HG02943 (cell line): ENCODE data around the gene GFM1.
"Not testable (repeated sequence)": the region's sequence is repeated elsewhere in the genome, so short reads cannot be mapped to it uniquely, and the experiment has no call there.

Source experiments
- ATAC-seq: cut with Tn5 transposase; IDR thresholded peaks from one replicate; pipeline ENCODE4 v1.9.1; 2021; ENCODE audit warnings: mild to moderate bottlenecking, low read depth, moderate library complexity; ENCODE audit not compliant: unreplicated experiment

GFM1 gene

GRCh38 chr3:158672215-158673176 lies 28.2 kb downstream of the GFM1 start, which contains the start of gene LXN:
Gene LXN (minus strand): TSS chr3:158672648. CDS start chr3:158672478, 170 bp downstream.
- ATAC-seq: peak; percentile 100

DNA sequence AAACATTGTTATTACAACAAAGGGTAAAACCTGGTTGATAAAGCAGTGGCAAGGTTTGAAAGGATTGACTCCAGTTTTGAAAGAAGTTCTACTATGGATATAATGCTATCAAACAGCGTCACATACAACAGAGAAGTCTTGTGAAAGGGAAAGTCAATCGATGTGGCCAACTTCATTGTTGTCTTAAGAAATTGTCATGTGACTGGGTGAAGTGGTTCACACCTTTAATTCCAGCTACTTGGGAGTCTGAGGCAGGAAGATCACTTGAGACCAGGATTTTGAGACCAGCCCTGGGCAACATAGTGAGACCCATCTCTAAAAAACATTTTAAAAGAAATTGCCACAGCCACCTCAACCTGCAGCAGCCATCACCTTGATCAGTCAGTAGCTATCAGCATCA lies 34.4 kb downstream of the GFM1 start:
- ATAC-seq: no peak

GRCh38 chr3:158679547-158680000 lies 35.2 kb downstream of the GFM1 start:
- ATAC-seq: no peak

- ATAC-seq: no peak
These were observed 36.5 kb downstream of the GFM1 start for GRCh38 chr3:158680861-158681260.

- ATAC-seq: no peak
These were observed 39.1 kb downstream of the GFM1 start for GRCh38 chr3:158683230-158683962.

- ATAC-seq: no peak
These were observed 40.8 kb downstream of the GFM1 start for GRCh38 chr3:158685159-158685558.

DNA sequence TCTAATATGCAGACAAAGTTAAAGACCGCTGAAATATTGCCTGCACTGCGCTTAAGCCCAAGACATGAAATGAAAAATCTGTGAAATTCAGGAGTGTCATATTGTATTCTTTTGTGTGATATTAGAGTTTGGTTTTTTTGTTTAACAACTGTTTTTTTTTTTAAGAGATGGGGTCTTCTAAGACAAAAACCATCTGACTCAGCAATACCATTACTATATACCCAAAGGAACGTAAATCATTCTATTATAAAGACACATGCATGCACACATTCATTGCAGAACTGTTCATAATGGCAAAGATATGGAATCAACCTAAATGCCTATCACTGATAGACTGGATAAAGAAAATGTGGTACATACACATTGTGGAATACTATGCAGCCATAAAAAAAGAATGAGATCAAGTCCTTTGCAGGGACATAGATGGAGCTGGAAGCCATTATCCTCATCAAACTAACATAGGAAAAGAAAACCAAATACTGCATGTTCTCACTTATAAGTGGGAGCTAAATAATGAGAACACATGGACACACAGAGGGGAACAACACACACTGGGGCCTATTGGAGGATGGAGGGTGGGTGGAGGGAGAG lies 49.6 kb downstream of the GFM1 start:
- not testable (repeated sequence) for ATAC-seq

DNA sequence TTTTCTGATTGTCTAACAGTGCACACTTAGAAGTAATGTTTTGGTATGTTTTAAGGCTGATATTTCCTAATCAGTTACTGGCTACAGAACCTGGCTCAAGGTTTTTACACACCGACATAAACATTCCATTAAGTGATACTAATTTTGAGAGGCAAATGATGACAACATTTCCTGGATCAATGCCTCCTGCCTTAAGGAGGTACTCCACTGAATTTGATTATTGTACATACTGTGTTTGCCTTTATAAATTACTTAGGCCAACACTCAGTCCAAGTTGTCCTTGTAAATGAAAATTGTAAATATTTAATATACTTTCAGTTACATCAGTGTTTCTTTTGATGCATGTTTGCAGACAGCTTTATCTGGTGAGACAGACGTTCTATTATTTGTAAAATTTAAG lies 52.3 kb downstream of the GFM1 start:
- no peak for ATAC-seq

DNA sequence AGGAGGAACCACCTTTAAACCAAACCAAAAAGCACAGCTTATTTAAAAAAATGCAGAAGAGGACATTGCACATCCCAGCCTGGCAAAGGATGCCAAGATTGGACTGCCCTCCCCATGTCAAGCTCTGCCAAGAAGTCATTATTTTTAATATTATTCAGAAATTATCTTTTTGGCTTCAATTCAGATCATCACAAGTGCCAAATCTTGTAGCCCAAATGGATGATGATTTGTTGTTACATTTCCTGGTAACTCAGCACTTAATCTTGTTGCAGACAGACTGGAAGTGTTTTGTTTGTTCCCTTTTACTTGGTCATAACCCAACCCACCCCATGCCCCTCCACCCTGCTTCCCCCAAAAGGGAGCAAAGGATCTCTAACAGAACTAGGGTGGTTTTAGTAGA lies 56.2 kb downstream of the GFM1 start:
- ATAC-seq: no peak

DNA sequence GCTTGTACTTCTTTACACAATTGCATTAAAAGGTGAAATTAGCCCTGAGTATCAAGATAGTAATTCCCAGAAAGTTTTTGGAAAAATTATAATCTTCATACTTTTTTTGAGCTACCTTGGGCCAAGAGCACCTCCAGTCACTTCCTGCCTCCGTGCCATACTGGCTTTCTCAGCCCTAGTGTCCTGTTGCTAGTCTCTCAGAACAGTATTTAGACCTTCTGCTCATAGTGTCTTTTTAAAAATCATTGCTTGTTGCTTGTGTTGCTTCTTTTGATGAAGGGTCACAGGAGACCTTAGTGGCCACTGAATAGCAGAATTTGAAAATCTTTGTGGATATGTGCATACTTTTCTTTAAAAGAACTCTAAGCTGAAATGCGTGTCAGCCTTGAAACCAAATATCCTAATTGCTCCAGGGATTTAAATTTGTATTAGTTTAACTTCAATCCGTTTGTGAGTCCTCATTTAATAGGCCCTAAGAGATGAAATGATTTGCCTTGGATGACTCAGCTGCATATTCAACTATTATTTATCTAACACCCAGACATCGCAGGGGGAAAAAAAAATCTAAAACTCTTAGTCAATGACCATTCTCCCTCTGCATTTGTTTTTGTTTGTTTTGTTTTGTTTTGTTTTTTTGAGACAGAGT lies 57.2 kb downstream of the GFM1 start:
- ATAC-seq: no peak

- no peak for ATAC-seq
These were observed 58.6 kb downstream of the GFM1 start for GRCh38 chr3:158702815-158703481.

DNA sequence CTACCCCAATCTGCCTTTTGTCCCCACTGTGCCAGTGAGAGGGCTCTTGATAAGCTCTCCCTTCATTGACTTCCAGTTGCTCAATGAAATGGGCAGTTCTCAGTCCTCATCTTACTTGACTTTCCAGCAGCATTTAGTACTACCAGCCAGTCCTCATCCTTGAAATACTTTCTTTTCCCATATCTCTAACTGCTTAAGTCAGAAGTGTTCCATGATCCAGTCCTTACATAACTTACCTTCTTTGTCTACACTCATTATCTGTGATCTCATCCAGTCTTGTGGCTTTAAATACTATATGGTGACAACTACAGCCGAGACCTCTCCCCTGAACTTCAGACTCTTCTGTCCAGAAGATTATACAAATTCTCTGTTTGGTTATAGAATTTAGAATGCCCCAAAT lies 59.2 kb downstream of the GFM1 start:
- ATAC-seq: no peak

DNA sequence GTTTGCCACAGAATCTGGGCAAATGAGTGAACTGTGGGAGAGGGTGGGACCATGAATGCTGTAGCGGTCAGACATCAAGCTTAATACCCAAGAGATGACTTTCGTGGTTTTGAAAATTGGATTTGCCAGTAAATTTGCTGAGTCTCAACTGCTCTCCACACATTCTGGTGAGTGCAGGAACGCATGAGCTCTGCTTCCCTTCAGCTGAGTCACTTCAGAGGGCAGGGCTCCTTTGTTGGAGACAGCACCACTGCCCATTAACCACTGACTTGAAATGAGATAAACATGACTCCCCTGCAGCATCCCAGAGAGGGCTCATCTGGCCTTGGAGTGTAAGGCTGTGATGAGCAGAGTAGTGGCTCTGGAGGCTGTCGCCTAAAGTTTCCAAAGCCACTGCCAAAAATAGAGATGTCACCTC lies 65.3 kb downstream of the GFM1 start:
- no peak for ATAC-seq

GRCh38 chr3:158710601-158711000 lies 66.3 kb downstream of the GFM1 start:
- no peak for ATAC-seq

GRCh38 chr3:158711886-158712285 lies 67.6 kb downstream of the GFM1 start:
- no peak for ATAC-seq

GRCh38 chr3:158712443-158712842 lies 68.1 kb downstream of the GFM1 start:
- no peak for ATAC-seq

GRCh38 chr3:158713094-158713499 lies 68.8 kb downstream of the GFM1 start:
- ATAC-seq: no peak

- no peak for ATAC-seq
These were observed 73.2 kb downstream of the GFM1 start for GRCh38 chr3:158717576-158717975.

DNA sequence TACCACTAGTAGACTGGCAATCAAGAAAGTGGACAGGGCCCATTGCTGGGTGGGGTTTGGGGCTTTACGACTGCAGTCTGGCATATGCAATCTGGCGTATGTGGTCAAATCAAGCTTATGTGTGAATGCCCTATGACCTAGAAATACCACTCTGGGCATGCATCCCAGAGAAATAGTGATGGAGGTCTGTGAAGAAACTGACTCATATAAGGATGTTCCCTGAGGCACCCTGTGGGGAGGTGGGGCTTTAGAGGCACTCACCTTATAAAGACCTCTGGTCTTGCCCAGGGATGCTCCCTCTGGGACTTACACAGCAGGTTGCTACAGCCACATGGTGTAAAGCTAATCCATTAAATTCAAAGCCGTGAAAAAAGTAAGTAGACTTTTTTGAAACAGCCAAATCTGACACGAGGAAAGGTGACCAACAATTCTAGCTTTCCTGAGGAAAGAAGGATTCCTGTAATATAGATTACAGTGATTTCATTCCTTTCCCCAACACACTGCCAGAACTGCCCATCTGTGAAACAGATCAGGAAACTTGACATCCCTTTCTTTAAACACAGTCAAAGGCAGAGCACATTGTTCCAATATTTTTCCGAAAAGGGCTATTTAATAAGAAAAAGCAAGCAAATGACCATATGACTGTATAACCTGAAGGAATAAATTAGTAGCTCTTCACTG lies 74.3 kb downstream of the GFM1 start:
- no peak for ATAC-seq
